CD14-positive monocyte (primary cell): ENCODE results near the gene RASAL2. TPM values are rescaled to one million over a fixed set of nuclear protein-coding genes. Genes with fewer than 3 reads are reported as not detected.

Experiments used
- DNase-seq, 3 donors: peaks; one replicate each; pipeline ENCODE4 v3.0.0-alpha.2; 2011 to 2022
- H2AFZ ChIP-seq: 2 replicates; pipeline ENCODE4 v1.6.0; 2012; ENCODE audit warnings: mild to moderate bottlenecking, low read depth, low read length, inconsistent platforms; ENCODE audit not compliant: insufficient read depth, poor library complexity, severe bottlenecking
- H3K27ac ChIP-seq, 2 donors: 1 replicate in 1 of 2; 2 replicates in 1 of 2; pipeline ENCODE4 v1.5.1; 2012 to 2013; ENCODE audit warnings: low read length in 2 of 2, control low read depth in 1 of 2, inconsistent platforms in 1 of 2, low read depth in 1 of 2, mild to moderate bottlenecking in 1 of 2
- H3K27me3 ChIP-seq, 2 donors: one replicate each; pipeline versions ENCODE4 v1.6.0 to v1.6.1; 2011 to 2013; ENCODE audit warnings: low read length in 2 of 2; ENCODE audit not compliant: control insufficient read depth in 2 of 2, insufficient read depth in 2 of 2
- H3K36me3 ChIP-seq, 2 donors: replicated peaks in 1 of 2; 1 replicate in 1 of 2; 2 replicates in 1 of 2; pipeline versions ENCODE4 v1.5.1 to v1.6.1; 2012 to 2013; ENCODE audit warnings: low read length in 2 of 2, control low read depth in 1 of 2, inconsistent platforms in 1 of 2, mild to moderate bottlenecking in 1 of 2; ENCODE audit not compliant: insufficient read depth in 2 of 2, control insufficient read depth in 1 of 2
- H3K4me1 ChIP-seq, 2 donors: 1 replicate in 1 of 2; 2 replicates in 1 of 2; pipeline versions ENCODE4 v1.5.1 to v1.6.1; 2012 to 2013; ENCODE audit warnings: low read length in 2 of 2, control low read depth in 1 of 2, inconsistent platforms in 1 of 2, mild to moderate bottlenecking in 1 of 2, moderate library complexity in 1 of 2; ENCODE audit not compliant: insufficient read depth in 2 of 2, control insufficient read depth in 1 of 2
- H3K4me2 ChIP-seq: replicated peaks from 2 replicates; pipeline ENCODE3; 2012; ENCODE audit warnings: low read length, moderate library complexity, mild to moderate bottlenecking; ENCODE audit not compliant: poor library complexity, severe bottlenecking; ENCODE audit errors: extremely low read depth
- H3K4me3 ChIP-seq, 3 experiments: fragments of 200-600 bp in 1 of 3; sonication (generic) in 1 of 3; replicated peaks in 1 of 3; 1 replicate in 2 of 3; 2 replicates in 1 of 3; pipeline ENCODE4 v1.5.1; 2011 to 2013; ENCODE audit warnings: low read length in 3 of 3, mild to moderate bottlenecking in 3 of 3, control low read depth in 2 of 3, low read depth in 2 of 3, inconsistent platforms in 1 of 3, moderate library complexity in 1 of 3
- H3K79me2 ChIP-seq: 2 replicates; pipeline ENCODE4 v1.6.0; 2012; ENCODE audit warnings: mild to moderate bottlenecking, control low read depth, inconsistent platforms, low read length, moderate library complexity; ENCODE audit not compliant: insufficient read depth
- H3K9ac ChIP-seq: 2 replicates; pipeline ENCODE4 v1.6.0; 2017; ENCODE audit warnings: low read length, mild to moderate bottlenecking; ENCODE audit not compliant: insufficient read depth, poor library complexity, severe bottlenecking
- H3K9me3 ChIP-seq, 2 donors: replicated peaks in 1 of 2; 1 replicate in 1 of 2; 2 replicates in 1 of 2; pipeline versions ENCODE4 v1.5.1 to v1.6.1; 2012 to 2013; ENCODE audit warnings: low read length in 2 of 2, control low read depth in 1 of 2; ENCODE audit not compliant: control insufficient read depth in 1 of 2, insufficient read depth in 1 of 2
- H4K20me1 ChIP-seq: 2 replicates; pipeline ENCODE4 v1.6.0; 2012; ENCODE audit warnings: mild to moderate bottlenecking, low read length, control low read depth, moderate library complexity; ENCODE audit not compliant: insufficient read depth
- H3K27ac Mint-ChIP-seq, 7 donors: one replicate each; pipeline ENCODE4 v1.8.0; 2020; ENCODE audit warnings: mild to moderate bottlenecking in 7 of 7, mixed read lengths in 7 of 7, moderate library complexity in 6 of 7, inconsistent platforms in 2 of 7
- H3K27me3 Mint-ChIP-seq, 3 donors: one replicate each; pipeline ENCODE4 v1.8.0; 2021 to 2022; ENCODE audit warnings: low read depth in 3 of 3, mild to moderate bottlenecking in 3 of 3, mixed read lengths in 3 of 3, moderate library complexity in 3 of 3, inconsistent platforms in 1 of 3
- H3K36me3 Mint-ChIP-seq, 2 donors: one replicate each; pipeline ENCODE4 v1.8.0; 2020; ENCODE audit warnings: mixed read lengths in 2 of 2, inconsistent platforms in 1 of 2, mild to moderate bottlenecking in 1 of 2
- H3K4me1 Mint-ChIP-seq: one replicate; pipeline ENCODE4 v1.8.0; 2020; ENCODE audit warnings: mild to moderate bottlenecking, mixed read lengths
- H3K4me3 Mint-ChIP-seq, 2 donors: one replicate each; pipeline ENCODE4 v1.8.0; 2020; ENCODE audit warnings: mild to moderate bottlenecking in 2 of 2, mixed read lengths in 2 of 2, moderate library complexity in 1 of 2
- H3K9me3 Mint-ChIP-seq, 7 donors: one replicate each; pipeline ENCODE4 v1.8.0; 2020 to 2022; ENCODE audit warnings: mixed read lengths in 7 of 7, mild to moderate bottlenecking in 6 of 7, moderate library complexity in 6 of 7, inconsistent platforms in 2 of 7
- WGBS: methylation state at CpG from one replicate; pipeline ENCODE4 v1.1.5; 2013; ENCODE audit warnings: missing lambda C conversion rate; ENCODE audit not compliant: insufficient coverage; 5-methylcytosine and 5-hydroxymethylcytosine counted together
- intact Hi-C, 2 donors: fragments of 100-400 bp; cut with micrococcal nuclease; formaldehyde crosslinking; loops; one replicate each; pipeline versions ENCODE4 v1.15.0 to v1.15.1; 2023
- polyA plus RNA-seq, 3 donors: library from polyadenylated mRNA; depleted of rRNA in 1 of 3; unstranded in 2 of 3; stranded (reverse) in 1 of 3; fragments of 300-500 nt in 2 of 3; fragments of >200 nt in 1 of 3; fragmentation: Illumina TruSeq in 2 of 3; gene quantifications; 1 replicate in 2 of 3; 2 replicates in 1 of 3; pipeline ENCODE4 v1.2.3, GENCODE V29; 2012 to 2021
- TF ChIP-seq, protein P1 (sequence below): fragments of 200-600 bp; IDR thresholded peaks from one replicate; pipeline ENCODE4 v1.8.0; 2022; ENCODE audit warnings: antibody characterized with exemption, mild to moderate bottlenecking

The RASAL2 gene
- polyA plus RNA-seq, 3 donors: 0.15 to 1.00 (median 0.63) TPM

DNA sequence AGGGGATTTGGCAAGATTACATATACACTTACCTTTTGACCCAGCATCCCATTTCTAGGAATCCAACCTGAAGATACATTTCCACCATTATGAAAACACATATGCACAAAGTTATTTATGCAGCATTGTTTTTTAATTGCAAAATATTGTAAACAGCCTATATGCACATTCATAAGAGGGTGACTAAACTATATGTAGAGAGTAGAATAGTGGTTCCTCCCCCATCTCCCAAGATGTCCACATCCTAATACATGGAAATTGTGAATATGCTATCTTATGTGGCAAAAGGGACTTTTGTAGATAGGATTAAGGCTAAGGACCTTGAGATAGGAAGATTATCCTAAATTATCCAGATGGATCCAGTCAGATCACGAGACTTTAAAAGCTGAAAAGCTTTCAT, 311.2 kb downstream of the RASAL2 start:
- no peaks in the 10 kb centered on the region for H3K36me3 ChIP-seq
- DNase-seq: no peak
- H3K27me3 ChIP-seq: no peaks in the 10 kb centered on the region
- no peak overlapping the region for H2AFZ ChIP-seq
- Mint-ChIP-seq H3K27me3 (no peaks in the 10 kb centered on the region), H3K36me3 (no peaks in the 10 kb centered on the region), H3K9me3 (peaks cover 5 to 12% (median 6%) of the 10 kb centered on the region in 7 donors), H3K4me1 (peaks cover 7% of the 10 kb centered on the region), H3K27ac (no peak overlapping the region), H3K4me3 (no peak overlapping the region)
- no peaks in the 10 kb centered on the region for H3K79me2 ChIP-seq
- intact Hi-C loops: no loop called here
- no peak overlapping the region for H3K4me3 ChIP-seq
- TF ChIP-seq, protein P1, sequence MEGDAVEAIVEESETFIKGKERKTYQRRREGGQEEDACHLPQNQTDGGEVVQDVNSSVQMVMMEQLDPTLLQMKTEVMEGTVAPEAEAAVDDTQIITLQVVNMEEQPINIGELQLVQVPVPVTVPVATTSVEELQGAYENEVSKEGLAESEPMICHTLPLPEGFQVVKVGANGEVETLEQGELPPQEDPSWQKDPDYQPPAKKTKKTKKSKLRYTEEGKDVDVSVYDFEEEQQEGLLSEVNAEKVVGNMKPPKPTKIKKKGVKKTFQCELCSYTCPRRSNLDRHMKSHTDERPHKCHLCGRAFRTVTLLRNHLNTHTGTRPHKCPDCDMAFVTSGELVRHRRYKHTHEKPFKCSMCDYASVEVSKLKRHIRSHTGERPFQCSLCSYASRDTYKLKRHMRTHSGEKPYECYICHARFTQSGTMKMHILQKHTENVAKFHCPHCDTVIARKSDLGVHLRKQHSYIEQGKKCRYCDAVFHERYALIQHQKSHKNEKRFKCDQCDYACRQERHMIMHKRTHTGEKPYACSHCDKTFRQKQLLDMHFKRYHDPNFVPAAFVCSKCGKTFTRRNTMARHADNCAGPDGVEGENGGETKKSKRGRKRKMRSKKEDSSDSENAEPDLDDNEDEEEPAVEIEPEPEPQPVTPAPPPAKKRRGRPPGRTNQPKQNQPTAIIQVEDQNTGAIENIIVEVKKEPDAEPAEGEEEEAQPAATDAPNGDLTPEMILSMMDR: no peak
- H4K20me1 ChIP-seq: no peaks in the 10 kb centered on the region
- H3K27ac ChIP-seq: no peak overlapping the region
- H3K9me3 ChIP-seq: peaks cover 0 to 3% of the 10 kb centered on the region in 2 donors
- WGBS: no CpG with 5 or more reads among the region's 1 CpG
- no peak overlapping the region for H3K4me2 ChIP-seq
- no peaks in the 10 kb centered on the region for H3K4me1 ChIP-seq
- no peak overlapping the region for H3K9ac ChIP-seq

- peaks cover 7% of the 10 kb centered on the region for H3K4me1 Mint-ChIP-seq
These were observed 313.3 kb downstream of the RASAL2 start for GRCh38 chr1:178407215-178407614.

More at GRCh38 chr1:178407215-178407614, 313.3 kb downstream of the RASAL2 start:
- intact Hi-C loops: no loop called here
- Histone ChIP-seq H3K4me1 (no peaks in the 10 kb centered on the region), H3K79me2 (no peaks in the 10 kb centered on the region), H3K4me2 (no peak overlapping the region), H3K36me3 (no peaks in the 10 kb centered on the region), H3K4me3 (no peak overlapping the region), H2AFZ (no peak overlapping the region), H3K9me3 (peaks cover 0 to 3% of the 10 kb centered on the region in 2 donors), H3K27me3 (no peaks in the 10 kb centered on the region), H3K27ac (no peak overlapping the region), H3K9ac (no peak overlapping the region), H4K20me1 (no peaks in the 10 kb centered on the region)
- TF ChIP-seq, protein P1: no peak
- H3K9me3 Mint-ChIP-seq: peaks cover 5 to 19% (median 12%) of the 10 kb centered on the region in 7 donors
- DNase-seq: no peak
- H3K27me3 Mint-ChIP-seq: no peaks in the 10 kb centered on the region
- no CpG with 5 or more reads among the region's 2 CpGs for WGBS
- H3K4me3 Mint-ChIP-seq: no peak overlapping the region
- no peak overlapping the region for H3K27ac Mint-ChIP-seq
- H3K36me3 Mint-ChIP-seq: no peaks in the 10 kb centered on the region
